ENCODE data around the gene CELF5. TPM values are rescaled to one million over a fixed set of nuclear protein-coding genes. Genes with fewer than 3 reads are reported as not detected.
A peak's percentile ranks its signal among the peaks of the same experiment; 100 is the strongest.

CELF5 gene
- total and polyA plus RNA-seq, 9 of the 15 experiments (the other 6 are each of a cell fraction or from before 2014, with no cell fraction given), result 0.01 to 0.56 (median 0.22) TPM

DNA sequence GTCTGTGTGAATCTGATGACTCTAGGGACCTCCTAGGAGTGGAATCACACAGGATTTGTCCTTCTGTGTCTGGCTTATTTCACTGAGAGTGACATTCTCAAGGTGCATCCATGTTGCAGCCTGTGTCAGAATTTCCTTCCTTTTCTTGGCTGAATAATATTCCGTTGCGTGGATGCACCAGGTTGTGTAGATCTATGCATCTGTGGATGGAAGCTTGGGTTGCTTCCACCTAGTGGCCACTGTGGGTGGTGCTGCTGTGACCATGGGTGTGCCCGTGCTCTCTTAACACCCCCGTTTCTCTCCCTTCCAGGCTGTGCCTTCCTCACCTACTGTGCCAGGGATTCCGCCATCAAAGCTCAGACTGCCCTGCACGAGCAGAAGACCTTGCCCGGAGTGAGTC is 26.2 kb downstream of the CELF5 start (continued):
- TF ChIP-seq, protein P1, sequence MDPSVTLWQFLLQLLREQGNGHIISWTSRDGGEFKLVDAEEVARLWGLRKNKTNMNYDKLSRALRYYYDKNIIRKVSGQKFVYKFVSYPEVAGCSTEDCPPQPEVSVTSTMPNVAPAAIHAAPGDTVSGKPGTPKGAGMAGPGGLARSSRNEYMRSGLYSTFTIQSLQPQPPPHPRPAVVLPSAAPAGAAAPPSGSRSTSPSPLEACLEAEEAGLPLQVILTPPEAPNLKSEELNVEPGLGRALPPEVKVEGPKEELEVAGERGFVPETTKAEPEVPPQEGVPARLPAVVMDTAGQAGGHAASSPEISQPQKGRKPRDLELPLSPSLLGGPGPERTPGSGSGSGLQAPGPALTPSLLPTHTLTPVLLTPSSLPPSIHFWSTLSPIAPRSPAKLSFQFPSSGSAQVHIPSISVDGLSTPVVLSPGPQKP (CRISPR knock-in tag; IDR thresholded peaks at IDR 0.05), result no peak
- TF ChIP-seq YBX1 (IDR thresholded peaks at IDR 0.05), result no peak
- TF ChIP-seq, protein P2, sequence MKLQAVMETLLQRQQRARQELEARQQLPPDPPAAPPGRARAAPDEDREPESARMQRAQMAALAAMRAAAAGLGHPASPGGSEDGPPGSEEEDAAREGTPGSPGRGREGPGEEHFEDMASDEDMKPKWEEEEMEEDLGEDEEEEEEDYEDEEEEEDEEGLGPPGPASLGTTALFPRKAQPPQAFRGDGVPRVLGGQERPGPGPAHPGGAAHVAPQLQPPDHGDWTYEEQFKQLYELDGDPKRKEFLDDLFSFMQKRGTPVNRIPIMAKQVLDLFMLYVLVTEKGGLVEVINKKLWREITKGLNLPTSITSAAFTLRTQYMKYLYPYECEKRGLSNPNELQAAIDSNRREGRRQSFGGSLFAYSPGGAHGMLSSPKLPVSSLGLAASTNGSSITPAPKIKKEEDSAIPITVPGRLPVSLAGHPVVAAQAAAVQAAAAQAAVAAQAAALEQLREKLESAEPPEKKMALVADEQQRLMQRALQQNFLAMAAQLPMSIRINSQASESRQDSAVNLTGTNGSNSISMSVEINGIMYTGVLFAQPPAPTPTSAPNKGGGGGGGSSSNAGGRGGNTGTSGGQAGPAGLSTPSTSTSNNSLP (IDR thresholded peaks at IDR 0.05; ENCODE audit: borderline replicate concordance, low read depth, low read length), result no peak
- no peak for TF ChIP-seq ZFX (CRISPR knock-in tag; IDR thresholded peaks at IDR 0.05)
- 0 out of 2 replicates have a peak, but pooled peaks have one; percentile 19 for TF ChIP-seq DPF2 (IDR thresholded peaks at IDR 0.05)
- no peak for TF ChIP-seq KAT8 (IDR thresholded peaks at IDR 0.05; ENCODE audit: low read depth)
- no peak for TF ChIP-seq PML (IDR thresholded peaks at IDR 0.05; ENCODE audit: low read length)
- peak; percentile 95 for TF ChIP-seq SMARCA5 (IDR thresholded peaks at IDR 0.05)
- TF ChIP-seq ZNF175 (CRISPR knock-in tag; IDR thresholded peaks at IDR 0.05; ENCODE audit: low read depth), result no peak
- TF ChIP-seq ZNF830 (CRISPR knock-in tag; IDR thresholded peaks at IDR 0.05), result no peak
- TF ChIP-seq RAD21 (CRISPR knock-in tag; conservative IDR thresholded peaks at IDR 0.05 in 1 of 2, IDR thresholded peaks at IDR 0.05 in 1 of 2), result peak; percentile 31 to 61
- peak; percentile 49 for TF ChIP-seq RBM25 (IDR thresholded peaks at IDR 0.05; ENCODE audit: low read depth, low read length, severe bottlenecking)
- TF ChIP-seq CBX1 (IDR thresholded peaks at IDR 0.05; ENCODE audit: low read depth), result no peak
- 0 out of 2 replicates have a peak, but pooled peaks have one; percentile 15 for TF ChIP-seq CXXC5 (CRISPR knock-in tag; IDR thresholded peaks at IDR 0.05)
- TF ChIP-seq FOXJ3 (CRISPR knock-in tag; IDR thresholded peaks at IDR 0.05), result no peak
- no peak for TF ChIP-seq ZNF121 (CRISPR knock-in tag; conservative IDR thresholded peaks at IDR 0.05)
- no peak for TF ChIP-seq C11orf30 (IDR thresholded peaks at IDR 0.05; ENCODE audit: low read depth)
- no peak for TF ChIP-seq CBFB (CRISPR knock-in tag; IDR thresholded peaks at IDR 0.05)
- 0 out of 2 replicates have a peak, but pooled peaks have one; percentile 38 for TF ChIP-seq HDAC2 (IDR thresholded peaks at IDR 0.05)
- TF ChIP-seq ZC3H11A (IDR thresholded peaks at IDR 0.05; ENCODE audit: low read depth, low read length), result no peak
- TF ChIP-seq KDM5B (IDR thresholded peaks at IDR 0.05; ENCODE audit: insufficient replicate concordance, low read depth, low read length), result no peak
- TF ChIP-seq RCOR1 (IDR thresholded peaks at IDR 0.05; ENCODE audit: borderline replicate concordance in 1 of 2, low read depth in 2 of 2, low read length in 2 of 2), result peak in 1 of 2 experiments; percentile 78; a peak in 2 of 4 replicates
- TF ChIP-seq PHF20 (IDR thresholded peaks at IDR 0.05; ENCODE audit: partially characterized antibody), result peak; percentile 35

Data from K562 (cell line).